Adrenal gland (tissue), 12 donors: ENCODE measurements around the gene SYCN. TPM values are rescaled to one million over a fixed set of nuclear protein-coding genes. Genes with fewer than 3 reads are reported as not detected.

Experiments
- DNase-seq, 7 donors: peaks; one replicate each; pipeline ENCODE4 v3.0.0-alpha.2; 2019 to 2020
- H3K27ac ChIP-seq, 5 donors: fragments of 200-600 bp; sonication (generic) in 4 of 5; 1 replicate in 3 of 5; 2 replicates in 2 of 5; pipeline versions ENCODE4 v1.5.1 to v1.8.0; 2016 to 2020; ENCODE audit warnings: mild to moderate bottlenecking in 1 of 5
- H3K27me3 ChIP-seq: fragments of 200-600 bp; 2 replicates; pipeline ENCODE4 v1.8.0; 2021
- H3K36me3 ChIP-seq, 2 donors: fragments of 200-600 bp; replicated peaks in 1 of 2; 1 replicate in 1 of 2; 2 replicates in 1 of 2; pipeline versions ENCODE4 v1.5.1 to v1.8.0; 2018 to 2022
- H3K4me1 ChIP-seq, 2 donors: fragments of 200-600 bp; replicated peaks in 1 of 2; 1 replicate in 1 of 2; 2 replicates in 1 of 2; pipeline versions ENCODE4 v1.5.1 to v1.8.0; 2018 to 2021
- H3K4me3 ChIP-seq, 4 donors: fragments of 200-600 bp; sonication (generic) in 3 of 4; one replicate each; pipeline ENCODE4 v1.5.1; 2016 to 2018
- H3K9me3 ChIP-seq, 3 donors: fragments of 200-600 bp; sonication (generic) in 1 of 3; replicated peaks in 1 of 3; 1 replicate in 2 of 3; 2 replicates in 1 of 3; pipeline versions ENCODE4 v1.5.1 to v1.8.0; 2016 to 2021
- CTCF ChIP-seq, 6 experiments: fragments of 450-650 bp in 4 of 6; fragments of 200-600 bp in 2 of 6; sonication (generic) in 1 of 6; IDR thresholded peaks; 1 replicate in 5 of 6; 2 replicates in 1 of 6; pipeline versions ENCODE4 v1.5.1 to v1.8.0; 2016 to 2021; ENCODE audit warnings: antibody characterized with exemption in 6 of 6, mild to moderate bottlenecking in 2 of 6, moderate library complexity in 1 of 6
- POLR2A ChIP-seq, 2 donors: fragments of 450-650 bp; IDR thresholded peaks; one replicate each; pipeline ENCODE4 v1.6.1; 2017; ENCODE audit warnings: antibody characterized with exemption in 2 of 2, mild to moderate bottlenecking in 2 of 2, moderate library complexity in 1 of 2
- WGBS, 4 donors: extraction: QIAGEN DNeasy Blood & Tissue Kit in 2 of 4; methylation state at CpG; one replicate each; pipeline versions ENCODE4 v1.1.5 to v1.1.7; 2013 to 2017; 5-methylcytosine and 5-hydroxymethylcytosine counted together
- intact Hi-C, 2 donors: fragments of 100-400 bp; cut with DNase I; formaldehyde crosslinking; loops; one replicate each; pipeline versions ENCODE4 v1.14.1 to v1.15.0; 2022 to 2023
- polyA plus RNA-seq, 3 donors: library from polyadenylated mRNA; stranded (reverse); fragments of 200-250 nt in 2 of 3; fragments of 350-450 nt in 1 of 3; fragmentation: Illumina TruSeq in 1 of 3; extraction: RNeasy Lipid Tissue Mini Kit (QIAGEN cat#74804) in 1 of 3; gene quantifications; one replicate each; pipeline ENCODE4 v1.2.3, GENCODE V29; 2013 to 2014
- total RNA-seq, 9 donors: library from RNA; depleted of rRNA in 4 of 9; stranded (reverse); fragments of >200 nt in 4 of 9; fragments of 120-200 nt in 1 of 9; fragmentation: NEBNext Ultra II Directional in 1 of 9; extraction: Animal tissue kit (Norgen Biotek cat#: 25700) in 1 of 9; gene quantifications; one replicate each; pipeline versions ENCODE4 v1.1.0 to v1.2.4, GENCODE V29; 2013 to 2023
- donor health status: healthy with polysubstance abuse.
- donor health status: Bipolar disorder and iron deficiency.
- donor health status: DM: yes; HTN: yes; CAD: no.
- donor health status: DM: no; HTN: no; CAD: no.
- donor health status: DM: no; HTN: no; CAD: no.
- donor health status: DM: yes; HTN: yes; CAD: no.

Gene SYCN
- total and polyA plus RNA-seq, 12 donors = 0.43 to 0.76 (median 0.67) TPM; not detected in 9

- intact Hi-C loops = no loop called here
- 86 to 92% (median 90%) methylated on average over 7 of the region's 7 CpGs for WGBS, 4 donors
- Histone ChIP-seq H3K36me3 (no peaks in the 10 kb centered on the region), H3K4me3 (no peak overlapping the region), H3K4me1 (no peaks in the 10 kb centered on the region), H3K9me3 (no peaks in the 10 kb centered on the region), H3K27ac (no peak overlapping the region), H3K27me3 (no peaks in the 10 kb centered on the region)
- DNase-seq = no peak
- TF ChIP-seq POLR2A (IDR thresholded peaks at IDR 0.05) = no peak
- TF ChIP-seq CTCF (IDR thresholded peaks at IDR 0.05) = no peak
Observed at GRCh38 chr19:39240421-39240820, 36.4 kb upstream of the SYCN start.

GRCh38 chr19:39238944-39239343 is 34.9 kb upstream of the SYCN start:
- DNase-seq = no peak
- intact Hi-C loops = no loop called here
- 84 to 94% (median 93%) methylated on average over 6 of the region's 6 CpGs for WGBS, 4 donors
- H3K4me3 ChIP-seq = no peak overlapping the region
- no peaks in the 10 kb centered on the region for H3K36me3 ChIP-seq
- H3K27me3 ChIP-seq = no peaks in the 10 kb centered on the region
- no peak overlapping the region for H3K27ac ChIP-seq
- no peaks in the 10 kb centered on the region for H3K9me3 ChIP-seq
- TF ChIP-seq CTCF (IDR thresholded peaks at IDR 0.05) (no peak), POLR2A (IDR thresholded peaks at IDR 0.05) (no peak)
- H3K4me1 ChIP-seq = no peaks in the 10 kb centered on the region

GRCh38 chr19:39238209-39238608 is 34.1 kb upstream of the SYCN start:
- intact Hi-C loops = no loop called here
- H3K27me3 ChIP-seq = peaks cover 4% of the 10 kb centered on the region
- WGBS, 4 donors = 70 to 76% (median 71%) methylated on average over 5 to 6 of the region's 6 CpGs

More at GRCh38 chr19:39238209-39238608, 34.1 kb upstream of the SYCN start:
- H3K9me3 ChIP-seq = no peaks in the 10 kb centered on the region
- H3K4me1 ChIP-seq = no peaks in the 10 kb centered on the region
- no peaks in the 10 kb centered on the region for H3K36me3 ChIP-seq
- TF ChIP-seq CTCF (IDR thresholded peaks at IDR 0.05) (no peak), POLR2A (IDR thresholded peaks at IDR 0.05) (no peak)
- H3K27ac ChIP-seq = no peak overlapping the region
- DNase-seq = no peak
- no peak overlapping the region for H3K4me3 ChIP-seq
